Measurements from ENCODE around the gene SMG6.

- TF ChIP-seq CTCF (IDR thresholded peaks at IDR 0.05) (no peak), EZH2 (IDR thresholded peaks at IDR 0.05; ENCODE audit: borderline replicate concordance, insufficient read depth, low read depth, low read length, poor library complexity, severe bottlenecking) (no peak)
These were observed 124.6 kb downstream of the SMG6 start for GRCh38 chr17:2178798-2179501.

Measured in B cell (primary cell).